H9 (cell line): ENCODE data around the gene DDX47. TPM values are rescaled to one million over a fixed set of nuclear protein-coding genes. Genes with fewer than 3 reads are reported as not detected.

Experiments
- DNase-seq: peaks from one replicate; pipeline ENCODE4 v3.0.0-alpha.2; 2017
- H2AFZ ChIP-seq: one replicate; pipeline ENCODE4 v1.6.1; 2013; ENCODE audit warnings: mild to moderate bottlenecking, low read length, control low read depth, moderate library complexity
- H2AK5ac ChIP-seq: 2 replicates; pipeline ENCODE4 v1.6.1; 2013; ENCODE audit warnings: low read length, control low read depth, mixed read lengths; ENCODE audit not compliant: insufficient read length
- H2BK120ac ChIP-seq: one replicate; pipeline ENCODE4 v1.6.1; 2013; ENCODE audit warnings: low read depth, mild to moderate bottlenecking, low read length, control low read depth, inconsistent platforms; ENCODE audit not compliant: poor library complexity, severe bottlenecking
- H2BK12ac ChIP-seq: 2 replicates; pipeline ENCODE4 v1.6.1; 2013; ENCODE audit warnings: low read length, control low read depth, mixed read lengths, low read depth; ENCODE audit not compliant: insufficient read length
- H2BK15ac ChIP-seq: 2 replicates; pipeline ENCODE4 v1.6.1; 2013; ENCODE audit warnings: low read depth, low read length, control low read depth
- H2BK20ac ChIP-seq: one replicate; pipeline ENCODE4 v1.6.1; 2013; ENCODE audit warnings: low read depth, mild to moderate bottlenecking, low read length, control low read depth, inconsistent platforms; ENCODE audit not compliant: poor library complexity, severe bottlenecking
- H2BK5ac ChIP-seq: 2 replicates; pipeline ENCODE4 v1.6.1; 2013; ENCODE audit warnings: low read length, control low read depth, mixed read lengths; ENCODE audit not compliant: insufficient read length
- H3K14ac ChIP-seq: 2 replicates; pipeline ENCODE4 v1.6.1; 2013; ENCODE audit warnings: low read length, control low read depth; ENCODE audit not compliant: insufficient read depth
- H3K18ac ChIP-seq: 2 replicates; pipeline ENCODE4 v1.6.1; 2013; ENCODE audit warnings: low read depth, mild to moderate bottlenecking, mixed read lengths, low read length, control low read depth; ENCODE audit not compliant: insufficient read length
- H3K23ac ChIP-seq: 2 replicates; pipeline ENCODE4 v1.6.1; 2013; ENCODE audit warnings: low read length, control low read depth, mixed read lengths, low read depth; ENCODE audit not compliant: insufficient read length
- H3K23me2 ChIP-seq: 2 replicates; pipeline ENCODE4 v1.6.1; 2013; ENCODE audit warnings: low read depth, mild to moderate bottlenecking, mixed read lengths, low read length, control low read depth; ENCODE audit not compliant: insufficient read length, poor library complexity, severe bottlenecking
- H3K27ac ChIP-seq: 2 replicates; pipeline ENCODE4 v1.5.1; 2013; ENCODE audit warnings: low read length, control low read depth, mixed read lengths, low read depth; ENCODE audit not compliant: insufficient read length
- H3K27me3 ChIP-seq: 2 replicates; pipeline ENCODE4 v1.6.1; 2013; ENCODE audit warnings: low read length, control low read depth, inconsistent platforms; ENCODE audit not compliant: insufficient read depth
- H3K4ac ChIP-seq: 2 replicates; pipeline ENCODE4 v1.6.1; 2013; ENCODE audit warnings: low read depth, mild to moderate bottlenecking, control low read depth, inconsistent platforms, low read length, moderate library complexity
- H3K4me1 ChIP-seq: 2 replicates; pipeline ENCODE4 v1.6.1; 2013; ENCODE audit warnings: low read length, control low read depth, inconsistent platforms; ENCODE audit not compliant: insufficient read depth
- H3K4me2 ChIP-seq: 2 replicates; pipeline ENCODE4 v1.6.1; 2013; ENCODE audit warnings: low read length, control low read depth, mixed read lengths; ENCODE audit not compliant: insufficient read length, insufficient read depth
- H3K56ac ChIP-seq: 2 replicates; pipeline ENCODE4 v1.6.1; 2013; ENCODE audit warnings: low read depth, mild to moderate bottlenecking, mixed read lengths, low read length, control low read depth; ENCODE audit not compliant: insufficient read length
- H3K79me1 ChIP-seq: 2 replicates; pipeline ENCODE4 v1.6.1; 2013; ENCODE audit warnings: low read depth, mild to moderate bottlenecking, moderate library complexity, low read length, control low read depth, inconsistent platforms; ENCODE audit not compliant: insufficient read depth, poor library complexity, severe bottlenecking
- H3K79me2 ChIP-seq: 2 replicates; pipeline ENCODE4 v1.6.1; 2013; ENCODE audit warnings: low read length, control low read depth, inconsistent platforms; ENCODE audit not compliant: insufficient read depth
- H3K9ac ChIP-seq: 2 replicates; pipeline ENCODE4 v1.6.1; 2013; ENCODE audit warnings: low read length, control low read depth, mixed read lengths; ENCODE audit not compliant: insufficient read length; ENCODE audit errors: extremely low read depth
- H3K9me3 ChIP-seq: one replicate; pipeline ENCODE4 v1.6.1; 2013; ENCODE audit warnings: low read depth, low read length, inconsistent platforms; ENCODE audit not compliant: control insufficient read depth
- H3T11ph ChIP-seq: one replicate; pipeline ENCODE4 v1.6.1; 2013; ENCODE audit warnings: mild to moderate bottlenecking, low read length, control low read depth, inconsistent platforms
- H4K20me1 ChIP-seq: one replicate; pipeline ENCODE4 v1.6.1; 2013; ENCODE audit not compliant: control insufficient read depth, insufficient read length, insufficient read depth
- H4K5ac ChIP-seq: 2 replicates; pipeline ENCODE4 v1.6.1; 2013; ENCODE audit warnings: low read depth, mild to moderate bottlenecking, mixed read lengths, low read length, control low read depth; ENCODE audit not compliant: insufficient read length
- H4K8ac ChIP-seq: replicated peaks from 2 replicates; pipeline ENCODE4 v1.6.1; 2013; ENCODE audit warnings: low read length, control low read depth, mixed read lengths, low read depth; ENCODE audit not compliant: insufficient read length
- H4K91ac ChIP-seq: 2 replicates; pipeline ENCODE4 v1.6.1; 2013; ENCODE audit warnings: low read depth, mild to moderate bottlenecking, moderate library complexity, mixed read lengths, low read length, control low read depth; ENCODE audit not compliant: insufficient read length
- H3K27ac Mint-ChIP-seq, 3 experiments: 2 replicates in 2 of 3; 3 replicates in 1 of 3; pipeline ENCODE4 v1.8.0; 2020 to 2021; ENCODE audit warnings: mixed read lengths in 3 of 3, mild to moderate bottlenecking in 1 of 3, moderate library complexity in 1 of 3
- H3K27me3 Mint-ChIP-seq: 2 replicates; pipeline ENCODE4 v1.8.0; 2021; ENCODE audit warnings: low read depth, mild to moderate bottlenecking, moderate library complexity, mixed read lengths
- H3K36me3 Mint-ChIP-seq, 3 experiments: 2 replicates in 2 of 3; 3 replicates in 1 of 3; pipeline ENCODE4 v1.8.0; 2020 to 2021; ENCODE audit warnings: low read depth in 3 of 3, mixed read lengths in 3 of 3; ENCODE audit not compliant: insufficient read depth in 1 of 3
- H3K4me1 Mint-ChIP-seq, 2 experiments: 2 replicates each; pipeline ENCODE4 v1.8.0; 2020; ENCODE audit warnings: mixed read lengths in 2 of 2
- H3K4me3 Mint-ChIP-seq, 2 experiments: 2 replicates in 1 of 2; 3 replicates in 1 of 2; pipeline ENCODE4 v1.8.0; 2020 to 2021; ENCODE audit warnings: mild to moderate bottlenecking in 2 of 2, mixed read lengths in 2 of 2, moderate library complexity in 1 of 2
- H3K9me3 Mint-ChIP-seq, 2 experiments: 2 replicates in 1 of 2; 3 replicates in 1 of 2; pipeline ENCODE4 v1.8.0; 2020; ENCODE audit warnings: mild to moderate bottlenecking in 2 of 2, mixed read lengths in 2 of 2, moderate library complexity in 1 of 2
- WGBS: extraction: QIAGEN DNeasy Blood & Tissue Kit; methylation state at CpG from one replicate; pipeline ENCODE4 v1.1.7; 2013; ENCODE audit warnings: missing lambda C conversion rate, low lambda C conversion rate, mixed read lengths; ENCODE audit not compliant: insufficient read length; ENCODE audit errors: extremely low coverage; 5-methylcytosine and 5-hydroxymethylcytosine counted together
- total RNA-seq: library from RNA; stranded (reverse); gene quantifications from 2 replicates; pipeline ENCODE4 v1.2.1, GENCODE V29; 2021
- TF ChIP-seq, protein P1 (sequence below): fragments of 200-600 bp; sonication (generic); conservative IDR thresholded peaks from 3 replicates; pipeline ENCODE4 v1.8.0; 2021; ENCODE audit warnings: antibody characterized with exemption, mild to moderate bottlenecking

Gene DDX47
- total RNA-seq, 1 experiment from 2014 or later = 78.2 TPM

DNA sequence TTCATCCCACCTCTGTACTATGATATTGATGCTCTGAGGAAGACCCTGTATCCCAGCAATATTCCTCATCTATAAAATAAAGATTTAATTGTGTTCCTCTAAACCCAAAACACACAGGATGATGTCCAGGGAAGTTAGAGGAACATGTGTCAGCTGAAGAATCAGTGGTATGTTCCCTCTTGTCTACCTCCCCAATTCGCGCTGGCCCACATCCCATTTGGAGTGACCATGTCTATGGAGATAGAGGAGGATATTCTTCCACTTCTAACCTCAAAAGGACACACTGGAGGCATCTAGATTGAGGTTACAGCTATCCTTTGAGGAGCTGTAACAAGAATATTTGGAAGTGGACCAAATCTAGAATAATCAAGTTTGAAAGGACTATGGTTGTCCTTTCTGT is 29.0 kb upstream of the DDX47 start:
- no peaks in the 10 kb centered on the region for H3K9me3 ChIP-seq

More for the DNA sequence above, 29.0 kb upstream of the DDX47 start:
- no peak overlapping the region for H3K4me2 ChIP-seq
- H3K4me1 Mint-ChIP-seq = peaks cover 21 to 25% of the 10 kb centered on the region in 2 experiments
- no peaks in the 10 kb centered on the region for H3K79me1 ChIP-seq
- no peak overlapping the region for H3K27ac ChIP-seq
- no peaks in the 10 kb centered on the region for H4K20me1 ChIP-seq
- H3K27ac Mint-ChIP-seq = no peak overlapping the region
- no peak overlapping the region for H3K56ac ChIP-seq
- DNase-seq = no peak
- H3K9me3 Mint-ChIP-seq = no peaks in the 10 kb centered on the region; a peak in 2 of 5 replicates
- no peak overlapping the region for H3K14ac ChIP-seq
- no peak overlapping the region for H2BK120ac ChIP-seq
- H2BK15ac ChIP-seq = no peak overlapping the region
- no peak overlapping the region for H4K8ac ChIP-seq
- H3K23me2 ChIP-seq = no peaks in the 10 kb centered on the region
- H4K91ac ChIP-seq = no peak overlapping the region
- peaks cover 10% of the 10 kb centered on the region for H3K4me1 ChIP-seq
- H3K4ac ChIP-seq = no peak overlapping the region
- WGBS = no CpG with 5 or more reads among the region's 2 CpGs
- no peak overlapping the region for H2AFZ ChIP-seq
- H3K9ac ChIP-seq = no peak overlapping the region
- H4K5ac ChIP-seq = no peak overlapping the region
- no peak overlapping the region for H2BK20ac ChIP-seq
- H2BK5ac ChIP-seq = no peak overlapping the region
- H2BK12ac ChIP-seq = no peak overlapping the region
- no peak overlapping the region for H3T11ph ChIP-seq
- H3K23ac ChIP-seq = no peak overlapping the region
- peaks cover 13% of the 10 kb centered on the region; the same call in 1 of the 2 replicates for H3K27me3 ChIP-seq
- H3K79me2 ChIP-seq = no peaks in the 10 kb centered on the region
- H3K27me3 Mint-ChIP-seq = peaks cover 49% of the 10 kb centered on the region
- H3K18ac ChIP-seq = no peak overlapping the region
- H2AK5ac ChIP-seq = no peak overlapping the region
- no peak overlapping the region for H3K4me3 Mint-ChIP-seq
- no peaks in the 10 kb centered on the region for H3K36me3 Mint-ChIP-seq
- TF ChIP-seq, protein P1, sequence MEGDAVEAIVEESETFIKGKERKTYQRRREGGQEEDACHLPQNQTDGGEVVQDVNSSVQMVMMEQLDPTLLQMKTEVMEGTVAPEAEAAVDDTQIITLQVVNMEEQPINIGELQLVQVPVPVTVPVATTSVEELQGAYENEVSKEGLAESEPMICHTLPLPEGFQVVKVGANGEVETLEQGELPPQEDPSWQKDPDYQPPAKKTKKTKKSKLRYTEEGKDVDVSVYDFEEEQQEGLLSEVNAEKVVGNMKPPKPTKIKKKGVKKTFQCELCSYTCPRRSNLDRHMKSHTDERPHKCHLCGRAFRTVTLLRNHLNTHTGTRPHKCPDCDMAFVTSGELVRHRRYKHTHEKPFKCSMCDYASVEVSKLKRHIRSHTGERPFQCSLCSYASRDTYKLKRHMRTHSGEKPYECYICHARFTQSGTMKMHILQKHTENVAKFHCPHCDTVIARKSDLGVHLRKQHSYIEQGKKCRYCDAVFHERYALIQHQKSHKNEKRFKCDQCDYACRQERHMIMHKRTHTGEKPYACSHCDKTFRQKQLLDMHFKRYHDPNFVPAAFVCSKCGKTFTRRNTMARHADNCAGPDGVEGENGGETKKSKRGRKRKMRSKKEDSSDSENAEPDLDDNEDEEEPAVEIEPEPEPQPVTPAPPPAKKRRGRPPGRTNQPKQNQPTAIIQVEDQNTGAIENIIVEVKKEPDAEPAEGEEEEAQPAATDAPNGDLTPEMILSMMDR = no peak
